Left ventricle myocardium inferior (tissue), 1 donor: ENCODE measurements around the gene CDYL2. TPM values are rescaled to one million over a fixed set of nuclear protein-coding genes. Genes with fewer than 3 reads are reported as not detected.

Experiments used
- DNase-seq: peaks from one replicate; pipeline ENCODE4 v3.0.0-alpha.2; 2020
- H3K27ac ChIP-seq: fragments of 200-600 bp; replicated peaks from 2 replicates; pipeline ENCODE4 v1.8.0; 2021
- H3K27me3 ChIP-seq: fragments of 200-600 bp; 2 replicates; pipeline ENCODE4 v1.8.0; 2021; ENCODE audit warnings: low read depth
- H3K36me3 ChIP-seq: fragments of 200-600 bp; 2 replicates; pipeline ENCODE4 v1.8.0; 2021
- H3K4me1 ChIP-seq: fragments of 200-600 bp; 2 replicates; pipeline ENCODE4 v1.8.0; 2021
- H3K4me3 ChIP-seq: fragments of 200-600 bp; 2 replicates; pipeline ENCODE4 v1.8.0; 2021; ENCODE audit warnings: mild to moderate bottlenecking, moderate library complexity
- H3K9me3 ChIP-seq: fragments of 200-600 bp; replicated peaks from 2 replicates; pipeline ENCODE4 v1.8.0; 2021
- CTCF ChIP-seq: fragments of 200-600 bp; IDR thresholded peaks from 2 replicates; pipeline ENCODE4 v1.8.0; 2021; ENCODE audit warnings: antibody characterized with exemption, mild to moderate bottlenecking, borderline replicate concordance
- intact Hi-C: fragments of 100-400 bp; cut with micrococcal nuclease; formaldehyde crosslinking; loops from one replicate; pipeline ENCODE4 v1.11.0; 2022
- total RNA-seq: library from RNA; stranded (reverse); fragmentation: NEBNext Ultra II Directional; extraction: Animal tissue kit (Norgen Biotek cat#: 25700); gene quantifications from one replicate; pipeline ENCODE4 v1.2.1, GENCODE V29; 2021
- donor health status: DM: no; HTN: yes; CAD: no; lungs with severe emphysema.

CDYL2 gene
- total RNA-seq, 1 donor from 2014 or later, result 3.2 TPM

GRCh38 chr16:80807906-80808305 lies 3.5 kb upstream of the CDYL2 start:
- no peak for TF ChIP-seq CTCF
- Histone ChIP-seq H3K9me3 (no peaks in the 10 kb centered on the region), H3K27me3 (no peaks in the 10 kb centered on the region), H3K4me3 (no peak overlapping the region), H3K4me1 (peaks cover 5% of the 10 kb centered on the region), H3K36me3 (no peaks in the 10 kb centered on the region), H3K27ac (no peak overlapping the region)
- DNase-seq, result no peak
- intact Hi-C loops, result no loop called here

- no peaks in the 10 kb centered on the region for H3K27me3 ChIP-seq
- no peak for TF ChIP-seq CTCF
- no peaks in the 10 kb centered on the region for H3K9me3 ChIP-seq
- intact Hi-C loops, result no loop called here
- H3K4me3 ChIP-seq, result no peak overlapping the region
- no peak for DNase-seq
- H3K4me1 ChIP-seq, result peaks cover 5% of the 10 kb centered on the region
- no peaks in the 10 kb centered on the region for H3K36me3 ChIP-seq
- peak overlapping the region; percentile 26 for H3K27ac ChIP-seq
These were observed 2.5 kb upstream of the CDYL2 start for GRCh38 chr16:80806927-80807340.

- Histone ChIP-seq H3K9me3 (no peaks in the 10 kb centered on the region), H3K36me3 (no peaks in the 10 kb centered on the region), H3K4me1 (peaks cover 5% of the 10 kb centered on the region), H3K27ac (peak overlapping the region; percentile 26), H3K4me3 (no peak overlapping the region), H3K27me3 (no peaks in the 10 kb centered on the region)
- intact Hi-C loops, result no loop called here
- DNase-seq, result no peak
- no peak for TF ChIP-seq CTCF
These were observed 1.9 kb upstream of the CDYL2 start for GRCh38 chr16:80806289-80806688.

- peak; percentile 43 for DNase-seq
- intact Hi-C loops, result no loop called here
- no peaks in the 10 kb centered on the region for H3K9me3 ChIP-seq
- H3K36me3 ChIP-seq, result no peaks in the 10 kb centered on the region
- H3K27ac ChIP-seq, result peak overlapping the region; percentile 69
- H3K4me3 ChIP-seq, result peak overlapping the region; percentile 71
- TF ChIP-seq CTCF, result no peak
- H3K27me3 ChIP-seq, result no peaks in the 10 kb centered on the region
- peaks cover 5% of the 10 kb centered on the region for H3K4me1 ChIP-seq
These were observed 307 bp downstream of the CDYL2 start for GRCh38 chr16:80804056-80804525.

GRCh38 chr16:80803339-80804055 lies 901 bp downstream of the CDYL2 start:
- peak overlapping the region; percentile 71 for H3K4me3 ChIP-seq
- peaks cover 5% of the 10 kb centered on the region for H3K4me1 ChIP-seq
- H3K27ac ChIP-seq, result no peak overlapping the region
- peak; percentile 47 for TF ChIP-seq CTCF
- H3K27me3 ChIP-seq, result no peaks in the 10 kb centered on the region
- no peaks in the 10 kb centered on the region for H3K36me3 ChIP-seq
- no peaks in the 10 kb centered on the region for H3K9me3 ChIP-seq
- peak; percentile 29 for DNase-seq
- intact Hi-C loops, result no loop called here
